ENCODE measurements around the gene FOXL3.

GRCh38 chr7:339696-340095 lies 49.7 kb downstream of the FOXL3 start:
- no peak for TF ChIP-seq CTCF (IDR thresholded peaks at IDR 0.05)
- TF ChIP-seq POLR2A (IDR thresholded peaks at IDR 0.05) = no peak

Data from uterus (tissue), 2 donors.